ENCODE measurements around the gene GIMAP2.

GIMAP2 gene

GRCh38 chr7:150648353-150649079, 37.0 kb upstream of the GIMAP2 start:
- Histone ChIP-seq H2AK5ac (ENCODE audit: low read length) (no peak overlapping the region), H2BK12ac (ENCODE audit: low read length) (no peak overlapping the region), H3K36me3 (ENCODE audit: control insufficient read depth in 1 of 2, insufficient read depth in 2 of 2, low read length in 2 of 2) (no peaks in the 10 kb centered on the region), H4K12ac (ENCODE audit: low read depth, low read length) (no peak overlapping the region), H3K23ac (ENCODE audit: low read length) (no peak overlapping the region), H2BK120ac (ENCODE audit: insufficient read depth, low read length, poor library complexity) (no peak overlapping the region), H3K18ac (ENCODE audit: low read length) (no peak overlapping the region), H3K27me3 (ENCODE audit: insufficient read depth, low read length) (no peaks in the 10 kb centered on the region), H2BK5ac (ENCODE audit: low read depth, low read length, poor library complexity) (no peak overlapping the region), H3K4me3 (ENCODE audit: low read depth, low read length) (no peak overlapping the region), H4K8ac (ENCODE audit: low read depth, low read length) (no peak overlapping the region), H3K9me3 (ENCODE audit: insufficient read depth, low read depth, low read length) (no peaks in the 10 kb centered on the region), H3K4me2 (ENCODE audit: low read length) (no peak overlapping the region), H2AFZ (ENCODE audit: insufficient read depth, low read length, poor library complexity) (no peak overlapping the region), H3K14ac (ENCODE audit: low read length) (no peak overlapping the region), H3K79me2 (ENCODE audit: control insufficient read depth, insufficient read depth, low read length, poor library complexity) (no peaks in the 10 kb centered on the region), H3K4me1 (ENCODE audit: control insufficient read depth in 1 of 2, insufficient read depth in 2 of 2, low read length in 2 of 2) (no peaks in the 10 kb centered on the region), H3K4ac (ENCODE audit: low read depth, low read length) (no peak overlapping the region), H3K27ac (ENCODE audit: low read depth, low read length) (no peak overlapping the region), H3K79me1 (ENCODE audit: low read length) (no peaks in the 10 kb centered on the region), H3K9ac (ENCODE audit: low read length) (no peak overlapping the region), H4K91ac (ENCODE audit: low read depth, low read length) (no peak overlapping the region)
- no CpG with 5 or more reads among the region's 3 CpGs for WGBS (ENCODE audit: extremely low coverage, insufficient coverage, insufficient read length)
- no peak for DNase-seq

GRCh38 chr7:150649080-150649385, 36.5 kb upstream of the GIMAP2 start:
- no CpG with 5 or more reads among the region's 3 CpGs for WGBS (ENCODE audit: extremely low coverage, insufficient coverage, insufficient read length)

GRCh38 chr7:150654692-150655091, 30.8 kb upstream of the GIMAP2 start:
- no peak overlapping the region for H2BK12ac ChIP-seq (ENCODE audit: low read length)
- peaks cover 3% of the 10 kb centered on the region for H3K9me3 ChIP-seq (ENCODE audit: insufficient read depth, low read depth, low read length)
- no peak overlapping the region for H4K8ac ChIP-seq (ENCODE audit: low read depth, low read length)
- H4K12ac ChIP-seq (ENCODE audit: low read depth, low read length), result no peak overlapping the region
- no peak overlapping the region for H3K9ac ChIP-seq (ENCODE audit: low read length)
- no peak overlapping the region for H2AK5ac ChIP-seq (ENCODE audit: low read length)
- H3K27ac ChIP-seq (ENCODE audit: low read depth, low read length), result no peak overlapping the region
- H3K79me2 ChIP-seq (ENCODE audit: control insufficient read depth, insufficient read depth, low read length, poor library complexity), result no peaks in the 10 kb centered on the region
- H3K4me2 ChIP-seq (ENCODE audit: low read length), result no peak overlapping the region
- H2AFZ ChIP-seq (ENCODE audit: insufficient read depth, low read length, poor library complexity), result no peak overlapping the region
- no peak for DNase-seq
- H3K27me3 ChIP-seq (ENCODE audit: insufficient read depth, low read length), result no peaks in the 10 kb centered on the region
- whole genome bisulfite sequencing (ENCODE audit: extremely low coverage, insufficient coverage, insufficient read length), result no CpG with 5 or more reads among the region's 2 CpGs
- H3K14ac ChIP-seq (ENCODE audit: low read length), result no peak overlapping the region
- H2BK5ac ChIP-seq (ENCODE audit: low read depth, low read length, poor library complexity), result no peak overlapping the region
- no peak overlapping the region for H3K23ac ChIP-seq (ENCODE audit: low read length)
- H4K91ac ChIP-seq (ENCODE audit: low read depth, low read length), result no peak overlapping the region
- no peak overlapping the region for H3K18ac ChIP-seq (ENCODE audit: low read length)
- H3K4me3 ChIP-seq (ENCODE audit: low read depth, low read length), result no peak overlapping the region
- H3K36me3 ChIP-seq (ENCODE audit: control insufficient read depth in 1 of 2, insufficient read depth in 2 of 2, low read length in 2 of 2), result no peaks in the 10 kb centered on the region
- H3K4me1 ChIP-seq (ENCODE audit: control insufficient read depth in 1 of 2, insufficient read depth in 2 of 2, low read length in 2 of 2), result no peaks in the 10 kb centered on the region
- no peak overlapping the region for H3K4ac ChIP-seq (ENCODE audit: low read depth, low read length)
- H3K79me1 ChIP-seq (ENCODE audit: low read length), result no peaks in the 10 kb centered on the region
- no peak overlapping the region for H2BK120ac ChIP-seq (ENCODE audit: insufficient read depth, low read length, poor library complexity)

More at GRCh38 chr7:150649080-150649385, 36.5 kb upstream of the GIMAP2 start:
- Histone ChIP-seq H3K27ac (ENCODE audit: low read depth, low read length) (no peak overlapping the region), H3K14ac (ENCODE audit: low read length) (no peak overlapping the region), H3K23ac (ENCODE audit: low read length) (no peak overlapping the region), H2AFZ (ENCODE audit: insufficient read depth, low read length, poor library complexity) (no peak overlapping the region), H3K79me2 (ENCODE audit: control insufficient read depth, insufficient read depth, low read length, poor library complexity) (no peaks in the 10 kb centered on the region), H3K4me2 (ENCODE audit: low read length) (no peak overlapping the region), H2BK12ac (ENCODE audit: low read length) (no peak overlapping the region), H3K9me3 (ENCODE audit: insufficient read depth, low read depth, low read length) (no peaks in the 10 kb centered on the region), H3K18ac (ENCODE audit: low read length) (no peak overlapping the region), H2BK120ac (ENCODE audit: insufficient read depth, low read length, poor library complexity) (no peak overlapping the region), H3K27me3 (ENCODE audit: insufficient read depth, low read length) (no peaks in the 10 kb centered on the region), H4K91ac (ENCODE audit: low read depth, low read length) (no peak overlapping the region), H3K4ac (ENCODE audit: low read depth, low read length) (no peak overlapping the region), H4K12ac (ENCODE audit: low read depth, low read length) (no peak overlapping the region), H3K36me3 (ENCODE audit: control insufficient read depth in 1 of 2, insufficient read depth in 2 of 2, low read length in 2 of 2) (no peaks in the 10 kb centered on the region), H2AK5ac (ENCODE audit: low read length) (no peak overlapping the region), H3K9ac (ENCODE audit: low read length) (no peak overlapping the region), H4K8ac (ENCODE audit: low read depth, low read length) (no peak overlapping the region), H3K4me1 (ENCODE audit: control insufficient read depth in 1 of 2, insufficient read depth in 2 of 2, low read length in 2 of 2) (no peaks in the 10 kb centered on the region), H3K79me1 (ENCODE audit: low read length) (no peaks in the 10 kb centered on the region), H2BK5ac (ENCODE audit: low read depth, low read length, poor library complexity) (no peak overlapping the region), H3K4me3 (ENCODE audit: low read depth, low read length) (no peak overlapping the region)
- DNase-seq, result peak in 1 of 2 donors; percentile 30

GRCh38 chr7:150656047-150656446, 29.5 kb upstream of the GIMAP2 start:
- Histone ChIP-seq H3K4ac (ENCODE audit: low read depth, low read length) (no peak overlapping the region), H2AK5ac (ENCODE audit: low read length) (no peak overlapping the region), H3K4me1 (ENCODE audit: control insufficient read depth in 1 of 2, insufficient read depth in 2 of 2, low read length in 2 of 2) (no peaks in the 10 kb centered on the region), H3K14ac (ENCODE audit: low read length) (no peak overlapping the region), H3K9ac (ENCODE audit: low read length) (no peak overlapping the region), H3K79me1 (ENCODE audit: low read length) (no peaks in the 10 kb centered on the region), H4K12ac (ENCODE audit: low read depth, low read length) (no peak overlapping the region), H3K27ac (ENCODE audit: low read depth, low read length) (no peak overlapping the region), H2BK12ac (ENCODE audit: low read length) (no peak overlapping the region), H3K27me3 (ENCODE audit: insufficient read depth, low read length) (no peaks in the 10 kb centered on the region), H3K4me2 (ENCODE audit: low read length) (no peak overlapping the region), H2AFZ (ENCODE audit: insufficient read depth, low read length, poor library complexity) (no peak overlapping the region), H3K9me3 (ENCODE audit: insufficient read depth, low read depth, low read length) (peaks cover 3% of the 10 kb centered on the region), H4K91ac (ENCODE audit: low read depth, low read length) (no peak overlapping the region), H3K36me3 (ENCODE audit: control insufficient read depth in 1 of 2, insufficient read depth in 2 of 2, low read length in 2 of 2) (no peaks in the 10 kb centered on the region), H4K8ac (ENCODE audit: low read depth, low read length) (no peak overlapping the region), H2BK120ac (ENCODE audit: insufficient read depth, low read length, poor library complexity) (no peak overlapping the region), H2BK5ac (ENCODE audit: low read depth, low read length, poor library complexity) (no peak overlapping the region), H3K4me3 (ENCODE audit: low read depth, low read length) (no peak overlapping the region), H3K79me2 (ENCODE audit: control insufficient read depth, insufficient read depth, low read length, poor library complexity) (no peaks in the 10 kb centered on the region), H3K23ac (ENCODE audit: low read length) (no peak overlapping the region), H3K18ac (ENCODE audit: low read length) (no peak overlapping the region)
- no CpG with 5 or more reads among the region's 5 CpGs for WGBS (ENCODE audit: extremely low coverage, insufficient coverage, insufficient read length)
- no peak for DNase-seq
